Measurements from ENCODE around the gene SMIM7. TPM values are rescaled to one million over a fixed set of nuclear protein-coding genes. Genes with fewer than 3 reads are reported as not detected.

The SMIM7 gene
- total and polyA plus RNA-seq, 2 of the 13 experiments (the other 11 are each of a cell fraction or from before 2014, with no cell fraction given): 55.7 to 74.9 TPM

DNA sequence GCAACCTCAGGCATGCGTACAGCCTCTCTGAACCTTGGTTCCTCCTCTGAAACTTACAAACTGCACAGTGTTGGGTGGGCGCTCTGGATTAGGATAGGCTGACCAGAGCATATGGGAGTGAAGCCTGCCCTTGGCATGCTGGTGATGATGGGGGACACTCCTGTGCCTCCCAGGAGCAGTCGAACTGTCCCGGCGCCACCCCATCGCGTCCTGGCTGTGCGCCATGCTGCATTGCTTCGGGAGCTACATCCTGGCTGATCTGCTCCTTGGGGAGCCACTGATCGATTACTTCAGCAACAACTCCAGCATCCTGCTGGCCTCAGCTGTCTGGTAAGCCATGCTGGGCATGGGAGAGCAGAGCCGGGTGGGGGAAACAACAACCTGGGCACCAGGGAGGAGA, 19.9 kb upstream of the SMIM7 start:
- Histone ChIP-seq H2AFZ (ENCODE audit: low read length) (no peak overlapping the region), H3K9me3 (ENCODE audit: low read length) (no peaks in the 10 kb centered on the region), H3K79me2 (ENCODE audit: insufficient read depth, low read length) (no peaks in the 10 kb centered on the region), H3K9ac (ENCODE audit: insufficient read depth, low read depth, low read length) (no peak overlapping the region), H3K4me1 (ENCODE audit: insufficient read depth, low read length) (peaks cover 14% of the 10 kb centered on the region; the same call in 1 of the 2 replicates), H3K27me3 (ENCODE audit: control insufficient read depth in 1 of 2, insufficient read depth in 2 of 2, low read length in 2 of 2) (no peaks in the 10 kb centered on the region), H3K27ac (ENCODE audit: extremely low read length, insufficient read depth, low read length) (no peak overlapping the region), H4K20me1 (ENCODE audit: insufficient read depth, low read length) (no peaks in the 10 kb centered on the region), H3K36me3 (replicated peaks in 1 of 2; ENCODE audit: control insufficient read depth in 1 of 2, insufficient read depth in 2 of 2, low read length in 2 of 2) (peaks cover 2 to 7% of the 10 kb centered on the region in 2 experiments; a peak in 3 of 5 replicates), H3K4me3 (replicated peaks in 1 of 3; ENCODE audit: insufficient read depth in 1 of 3, low read depth in 2 of 3, low read length in 3 of 3) (no peak overlapping the region), H3K4me2 (ENCODE audit: low read depth, low read length) (no peak overlapping the region)
- intact Hi-C loops (cut with micrococcal nuclease; ENCODE audit: unreplicated experiment): no loop called here
- ChIA-PET CTCF (ENCODE audit: low intra/inter-chr PET ratio, low total read pairs) (no interaction called here), POLR2A (no interaction called here)
- no peak for TF ChIP-seq RCOR2 (CRISPR knock-in tag; IDR thresholded peaks at IDR 0.05)
- TF ChIP-seq, protein P1, sequence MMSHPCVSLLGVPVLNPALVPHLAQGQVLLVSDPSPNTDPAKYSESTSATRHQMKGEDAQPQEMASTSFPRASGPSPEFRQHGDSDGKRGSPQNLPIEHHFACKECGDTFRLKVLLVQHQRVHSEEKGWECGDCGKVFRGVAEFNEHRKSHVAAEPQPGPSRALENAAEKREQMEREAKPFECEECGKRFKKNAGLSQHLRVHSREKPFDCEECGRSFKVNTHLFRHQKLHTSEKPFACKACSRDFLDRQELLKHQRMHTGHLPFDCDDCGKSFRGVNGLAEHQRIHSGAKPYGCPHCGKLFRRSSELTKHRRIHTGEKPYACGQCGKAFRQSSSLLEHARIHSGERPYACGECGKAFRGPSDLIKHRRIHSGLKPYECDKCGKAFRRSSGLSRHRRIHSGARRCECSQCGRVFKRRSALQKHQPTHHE (CRISPR knock-in tag; IDR thresholded peaks at IDR 0.05; ENCODE audit: borderline replicate concordance): no peak
- TF ChIP-seq GFI1 (CRISPR knock-in tag; IDR thresholded peaks at IDR 0.05; ENCODE audit: borderline replicate concordance): no peak
- TF ChIP-seq ZNF563 (CRISPR knock-in tag; IDR thresholded peaks at IDR 0.05): no peak
- BruUV-seq (replicated peaks): no TSS peak
- in situ Hi-C loops (cut with HindIII; ENCODE audit: extremely low pct_ligation_motif_present, low pct_unique_long_range_greater_than_20kb): no loop called here
- no peak for DNase-seq (ENCODE audit: low spot score)
- WGBS (ENCODE audit: low lambda C conversion rate): 97% methylated on average over 10 of the region's 11 CpGs
- ATAC-seq: no peak
- no peak for FAIRE-seq

GRCh38 chr19:16678498-16678897, 18.6 kb upstream of the SMIM7 start:
- Histone ChIP-seq H3K9me3 (ENCODE audit: low read length) (no peaks in the 10 kb centered on the region), H3K27me3 (ENCODE audit: control insufficient read depth in 1 of 2, insufficient read depth in 2 of 2, low read length in 2 of 2) (no peaks in the 10 kb centered on the region), H3K27ac (ENCODE audit: extremely low read length, insufficient read depth, low read length) (no peak overlapping the region), H3K4me2 (ENCODE audit: low read depth, low read length) (no peak overlapping the region), H2AFZ (ENCODE audit: low read length) (no peak overlapping the region), H3K9ac (ENCODE audit: insufficient read depth, low read depth, low read length) (no peak overlapping the region), H3K36me3 (replicated peaks in 1 of 2; ENCODE audit: control insufficient read depth in 1 of 2, insufficient read depth in 2 of 2, low read length in 2 of 2) (peaks cover 2 to 7% of the 10 kb centered on the region in 2 experiments; a peak in 3 of 5 replicates), H3K79me2 (ENCODE audit: insufficient read depth, low read length) (no peaks in the 10 kb centered on the region), H3K4me3 (replicated peaks in 1 of 3; ENCODE audit: insufficient read depth in 1 of 3, low read depth in 2 of 3, low read length in 3 of 3) (no peak overlapping the region), H4K20me1 (ENCODE audit: insufficient read depth, low read length) (no peaks in the 10 kb centered on the region), H3K4me1 (ENCODE audit: insufficient read depth, low read length) (peaks cover 14% of the 10 kb centered on the region; the same call in 1 of the 2 replicates)
- FAIRE-seq: no peak
- 94% methylated on average over 9 of the region's 9 CpGs for WGBS (ENCODE audit: low lambda C conversion rate)
- CTCF ChIA-PET (ENCODE audit: low intra/inter-chr PET ratio, low total read pairs): no interaction called here
- in situ Hi-C loops (cut with HindIII; ENCODE audit: extremely low pct_ligation_motif_present, low pct_unique_long_range_greater_than_20kb) (no loop called here), intact Hi-C loops (cut with micrococcal nuclease; ENCODE audit: unreplicated experiment) (no loop called here)
- BruUV-seq (replicated peaks): no TSS peak
- POLR2A ChIA-PET: interaction anchor here (0.7 kb wide), 1 partner anchor 82 kb away, joined by 4 read pairs; no protein-coding TSS in a partner anchor
- DNase-seq (ENCODE audit: low spot score): no peak
- ATAC-seq: no peak
- TF ChIP-seq ZNF12 (CRISPR knock-in tag; IDR thresholded peaks at IDR 0.05) (no peak), ZNF850 (CRISPR knock-in tag; conservative IDR thresholded peaks at IDR 0.05) (no peak), ZNF777 (CRISPR knock-in tag; IDR thresholded peaks at IDR 0.05) (no peak), ZNF232 (CRISPR knock-in tag; IDR thresholded peaks at IDR 0.05; ENCODE audit: borderline replicate concordance) (no peak), CREB1 (IDR thresholded peaks at IDR 0.05) (no peak), CREB1 (CRISPR knock-in tag; IDR thresholded peaks at IDR 0.05) (no peak), DMAP1 (CRISPR knock-in tag; IDR thresholded peaks at IDR 0.05) (no peak), PRPF4 (IDR thresholded peaks at IDR 0.05; ENCODE audit: low read depth, low read length, poor library complexity, severe bottlenecking) (no peak), TSC22D2 (CRISPR knock-in tag; IDR thresholded peaks at IDR 0.05; ENCODE audit: borderline replicate concordance) (no peak), HNRNPLL (IDR thresholded peaks at IDR 0.05; ENCODE audit: low read depth, low read length, poor library complexity, severe bottlenecking) (no peak), YY1 (IDR thresholded peaks at IDR 0.05; ENCODE audit: insufficient read depth, insufficient replicate concordance, low read depth, low read length) (no peak), EZH2 (conservative IDR thresholded peaks at IDR 0.05; ENCODE audit: low read depth, low read length) (no peak), FIP1L1 (IDR thresholded peaks at IDR 0.05; ENCODE audit: borderline replicate concordance, insufficient read depth, low read depth, low read length) (no peak)
- TF ChIP-seq, protein P2, sequence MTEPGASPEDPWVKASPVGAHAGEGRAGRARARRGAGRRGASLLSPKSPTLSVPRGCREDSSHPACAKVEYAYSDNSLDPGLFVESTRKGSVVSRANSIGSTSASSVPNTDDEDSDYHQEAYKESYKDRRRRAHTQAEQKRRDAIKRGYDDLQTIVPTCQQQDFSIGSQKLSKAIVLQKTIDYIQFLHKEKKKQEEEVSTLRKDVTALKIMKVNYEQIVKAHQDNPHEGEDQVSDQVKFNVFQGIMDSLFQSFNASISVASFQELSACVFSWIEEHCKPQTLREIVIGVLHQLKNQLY (CRISPR knock-in tag; IDR thresholded peaks at IDR 0.05): no peak
